Left cardiac atrium (tissue), 4 donors: Measurements from ENCODE around the gene GRIN1. TPM values are rescaled to one million over a fixed set of nuclear protein-coding genes. Genes with fewer than 3 reads are reported as not detected.
A peak's percentile ranks its signal among the peaks of the same experiment; 100 is the strongest.

ENCODE experiments used
- ATAC-seq, 2 donors: fragments of 200-7000 bp; cut with Tn5 transposase; one replicate each; pipeline ENCODE4 v1.9.1; 2020; ENCODE audit warnings: mild to moderate bottlenecking in 2 of 2, moderate library complexity in 2 of 2
- DNase-seq: peaks from one replicate; pipeline ENCODE4 v3.0.0-alpha.2; 2020
- intact Hi-C, 2 donors: fragments of 100-400 bp; cut with DNase I; formaldehyde crosslinking; loops; one replicate each; pipeline versions ENCODE4 v1.14.1 to v1.15.1; 2022 to 2023
- total RNA-seq, 2 donors: library from RNA; stranded (reverse); fragmentation: NEBNext Ultra II Directional; extraction: Animal tissue kit (Norgen Biotek cat#: 25700); gene quantifications; one replicate each; pipeline ENCODE4 v1.2.1, GENCODE V29; 2021
- donor health status: DM: no; HTN: yes; CAD: no.
- donor health status: DM: no; HTN: yes; CAD: no; lungs with severe emphysema.
- donor health status: DM: yes; HTN: yes; CAD: no.
- donor health status: Dilated cardiomyopathy.

Gene GRIN1
- total RNA-seq, 2 donors from 2014 or later = not detected

DNA sequence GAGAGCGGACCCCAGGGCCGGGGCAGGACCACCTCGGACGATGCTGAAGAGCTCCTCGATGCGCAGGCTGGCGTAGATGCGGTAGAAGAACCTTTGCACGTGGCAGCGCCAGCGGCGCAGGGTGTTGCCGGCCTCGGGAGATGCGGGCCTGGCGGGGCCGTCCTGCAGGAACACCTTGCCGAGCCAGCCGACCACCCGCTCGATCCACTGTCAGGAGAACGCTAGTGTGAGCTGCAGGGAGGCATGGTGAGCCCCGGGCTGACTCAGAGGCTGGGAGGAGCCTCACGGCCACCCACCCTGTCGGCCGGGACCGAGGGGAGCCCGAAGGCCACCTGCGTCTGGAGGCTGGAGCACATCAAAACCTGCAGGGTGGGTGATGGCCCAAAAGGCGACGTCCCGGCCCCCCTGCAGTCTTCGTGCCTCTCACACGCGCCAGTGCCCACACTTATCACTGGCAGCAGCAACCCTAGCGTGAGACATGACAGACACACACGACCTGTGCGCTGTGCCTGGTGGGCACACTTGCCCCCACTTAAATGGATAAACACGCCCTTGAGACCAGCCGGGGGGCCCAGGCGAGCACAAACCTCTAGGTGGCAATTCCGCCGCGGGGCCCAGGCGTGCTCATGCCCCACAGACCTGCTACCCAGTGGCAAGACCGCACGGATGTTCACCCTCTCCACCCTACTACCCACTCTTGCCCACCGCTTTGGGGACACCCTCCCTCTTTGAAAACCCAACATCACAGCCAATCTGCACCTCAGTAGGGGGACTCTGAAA lies 46.1 kb downstream of the GRIN1 start:
- DNase-seq (no peak), ATAC-seq (no peak)
- intact Hi-C loops = loop anchor here in 1 of 2 donors (10.0 kb wide), 1 partner anchor 60 kb away; no protein-coding TSS in a partner anchor

DNA sequence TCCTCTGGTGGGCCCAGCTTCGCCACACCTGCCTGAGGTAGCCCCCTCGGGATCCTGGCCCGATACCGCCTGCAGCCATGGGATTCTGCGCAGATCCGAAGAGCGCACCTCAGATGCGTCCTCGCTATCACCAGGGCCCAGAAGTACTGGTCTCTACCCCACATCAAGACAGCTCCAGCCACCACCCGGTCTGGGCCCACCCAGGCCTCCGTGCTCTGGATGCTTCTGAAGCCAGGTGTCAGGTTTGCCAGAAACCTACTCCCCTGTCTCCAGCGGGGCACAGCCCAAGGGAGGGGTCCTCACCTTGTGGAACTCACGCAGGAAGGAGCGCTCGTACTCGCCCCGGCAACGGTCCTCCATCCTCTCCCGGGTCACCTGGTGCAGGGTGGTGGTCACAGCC lies 47.0 kb downstream of the GRIN1 start:
- intact Hi-C loops = loop anchor here in 1 of 2 donors (10.0 kb wide), 1 partner anchor 61 kb away; no protein-coding TSS in a partner anchor
- ATAC-seq (no peak), DNase-seq (no peak)

DNA sequence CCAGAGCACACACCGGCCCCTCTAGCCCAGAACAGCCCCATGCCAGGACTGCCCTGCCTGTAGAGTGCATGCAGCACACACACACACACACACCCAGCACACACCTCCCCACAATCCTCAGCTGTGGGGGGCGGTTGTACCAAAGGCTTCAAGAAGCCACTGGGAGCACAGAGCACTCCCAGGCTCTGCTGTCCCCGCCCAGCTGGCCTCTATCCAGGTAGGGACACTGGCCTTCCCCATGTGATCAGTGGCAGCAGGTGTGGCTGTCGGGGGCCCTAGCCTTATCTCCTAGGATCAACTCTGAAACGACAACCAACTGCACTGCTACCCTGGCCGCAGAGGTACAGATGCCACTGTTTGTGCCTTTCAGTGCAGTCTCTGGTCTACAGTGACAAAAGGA lies 47.4 kb downstream of the GRIN1 start:
- intact Hi-C loops = loop anchor here in 1 of 2 donors (10.0 kb wide), 1 partner anchor 62 kb away; no protein-coding TSS in a partner anchor
- DNase-seq (no peak), ATAC-seq (no peak)

DNA sequence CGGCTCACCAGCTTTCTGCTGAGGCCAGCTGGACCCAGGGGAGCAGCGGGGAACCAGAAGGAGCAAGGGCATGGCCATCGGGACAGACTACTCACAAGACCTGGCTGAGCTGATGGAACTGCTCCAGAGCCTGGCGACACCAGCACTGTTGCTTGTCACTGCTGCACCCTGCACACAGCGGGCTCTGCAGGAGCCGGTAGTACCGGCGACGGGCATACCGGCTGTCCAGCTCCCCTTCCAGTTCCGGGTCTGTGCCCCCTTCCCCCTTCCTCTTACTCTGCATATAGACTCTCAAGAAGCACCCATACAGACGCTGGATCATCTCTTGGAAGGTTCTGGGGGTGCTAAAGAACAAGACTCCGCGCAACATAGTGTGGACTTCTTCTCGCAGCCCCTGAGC lies 48.4 kb downstream of the GRIN1 start:
- intact Hi-C loops = loop anchor here in 1 of 2 donors (10.0 kb wide), 1 partner anchor 63 kb away; no protein-coding TSS in a partner anchor
- ATAC-seq (no peak), DNase-seq (no peak)

DNA sequence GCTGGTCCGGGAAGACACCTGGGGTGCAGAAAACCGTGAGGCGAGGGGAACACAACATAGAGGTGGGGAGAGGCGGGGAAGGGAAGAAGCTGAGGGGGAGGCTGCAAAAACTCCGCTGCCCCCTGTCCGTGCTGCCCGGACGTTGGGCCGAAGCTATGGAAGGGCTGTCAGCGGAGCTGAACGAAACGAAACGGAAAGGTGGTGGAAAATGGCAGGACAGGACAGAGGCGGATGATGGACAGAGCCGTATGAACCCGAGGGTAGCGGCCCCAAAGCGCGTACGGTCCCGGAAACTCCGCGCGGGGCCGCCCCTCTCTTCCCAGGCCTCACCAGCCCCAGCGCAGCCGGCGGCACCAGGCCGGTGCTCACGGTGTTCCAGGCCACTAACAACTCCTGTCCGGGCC lies 49.1 kb downstream of the GRIN1 start:
- ATAC-seq (no peak), DNase-seq (no peak)
- intact Hi-C loops = loop anchor here in 1 of 2 donors (10.0 kb wide), 1 partner anchor 63 kb away; no protein-coding TSS in a partner anchor

DNA sequence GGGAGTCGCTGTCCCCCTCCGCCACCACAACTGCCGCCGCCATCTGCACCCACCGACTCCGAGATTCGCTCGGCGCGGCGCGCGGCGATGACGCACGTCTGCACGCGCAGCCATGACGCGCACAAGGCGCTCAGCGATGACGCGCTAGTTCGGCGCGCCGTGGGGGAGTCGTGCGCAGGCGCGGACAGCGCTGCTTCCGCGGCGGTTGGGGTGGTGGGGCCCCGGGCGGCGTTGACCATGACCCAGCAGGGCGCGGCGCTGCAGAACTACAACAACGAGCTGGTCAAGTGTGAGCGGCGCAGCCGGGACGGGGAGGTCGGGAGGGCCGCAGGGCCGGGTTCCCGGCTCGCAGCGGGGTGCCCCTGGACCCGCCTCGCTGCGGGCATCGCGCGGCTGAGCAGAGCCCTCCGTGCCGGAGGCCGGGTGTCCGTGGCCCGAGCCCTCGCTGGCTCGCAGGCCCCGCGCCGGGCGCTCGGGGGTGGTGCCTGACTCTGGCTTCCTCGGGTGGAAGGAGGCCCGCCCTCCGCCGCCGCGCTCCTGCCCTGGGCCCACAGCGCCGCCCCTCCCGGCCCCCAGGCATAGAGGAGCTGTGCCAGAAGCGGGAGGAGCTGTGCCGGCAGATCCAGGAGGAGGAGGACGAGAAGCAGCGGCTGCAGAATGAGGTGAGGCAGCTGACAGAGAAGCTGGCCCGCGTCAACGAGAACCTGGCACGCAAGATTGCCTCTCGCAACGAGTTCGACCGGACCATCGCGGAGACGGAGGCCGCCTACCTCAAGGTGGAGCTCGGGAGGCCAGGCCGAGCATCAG lies 49.7 kb downstream of the GRIN1 start, which contains the start of the genes ANAPC2 and SSNA1:
Gene ANAPC2 (minus strand): TSS at position 71 of the 807 bp plus-strand sequence. CDS start 28 bp downstream, at position 43.
Gene SSNA1 (plus strand): TSS at position 187 of the 807 bp plus-strand sequence. CDS start 51 bp downstream, at position 238.
- DNase-seq (peak; percentile 93), ATAC-seq (peak; percentile 92 to 93)
- intact Hi-C loops = loop anchor here in 1 of 2 donors (10.0 kb wide), 1 partner anchor 64 kb away; no protein-coding TSS in a partner anchor

DNA sequence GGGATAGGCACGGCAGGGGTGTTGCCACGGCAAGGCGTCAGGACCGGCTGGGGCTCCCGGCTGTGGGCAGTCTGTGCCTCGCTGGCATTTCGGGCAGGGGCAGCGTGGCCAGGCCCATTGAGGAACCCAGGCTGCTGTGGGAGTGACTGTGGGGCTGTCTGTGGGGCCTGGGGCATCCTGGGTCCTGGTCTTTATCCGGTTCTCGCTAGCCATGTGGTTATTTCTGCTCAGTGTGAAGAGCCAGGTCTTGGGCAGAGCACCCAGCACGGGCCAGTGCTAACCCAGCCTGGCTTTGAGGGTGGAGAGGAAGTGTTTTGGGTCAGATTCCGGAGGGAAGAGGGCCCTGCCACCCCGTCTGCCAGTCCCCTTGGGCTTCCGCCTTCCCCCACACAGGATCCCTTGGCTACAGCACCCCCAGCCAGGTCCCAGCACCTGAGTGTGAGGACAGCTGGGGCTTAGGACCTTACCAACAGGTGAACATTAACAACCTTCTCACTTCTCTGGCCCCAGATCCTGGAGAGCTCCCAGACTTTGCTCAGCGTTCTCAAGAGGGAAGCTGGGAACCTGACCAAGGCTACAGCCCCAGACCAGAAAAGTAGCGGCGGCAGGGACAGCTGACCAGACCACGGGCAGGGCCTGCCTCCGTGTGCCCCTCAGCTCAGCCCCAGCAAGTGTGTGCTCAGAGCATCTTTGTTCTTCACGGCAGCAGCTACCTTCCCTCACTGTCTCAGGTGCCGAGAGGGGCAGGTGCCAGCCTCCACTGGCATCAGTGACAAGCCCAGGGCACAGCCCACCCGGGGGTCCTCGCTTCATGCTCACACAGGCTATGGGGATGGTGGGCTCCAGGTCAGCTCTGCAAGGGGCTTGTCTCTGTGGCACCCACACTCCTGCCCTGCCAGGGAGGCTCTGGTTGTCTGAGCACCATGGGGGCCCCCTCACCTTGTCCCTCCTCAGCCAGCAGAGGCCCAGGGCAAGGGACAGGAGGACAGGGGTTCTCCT lies 50.6 kb downstream of the GRIN1 start:
- DNase-seq = no peak
- no peak for ATAC-seq
- intact Hi-C loops = loop anchor here in 1 of 2 donors (10.0 kb wide), 1 partner anchor 65 kb away; no protein-coding TSS in a partner anchor

DNA sequence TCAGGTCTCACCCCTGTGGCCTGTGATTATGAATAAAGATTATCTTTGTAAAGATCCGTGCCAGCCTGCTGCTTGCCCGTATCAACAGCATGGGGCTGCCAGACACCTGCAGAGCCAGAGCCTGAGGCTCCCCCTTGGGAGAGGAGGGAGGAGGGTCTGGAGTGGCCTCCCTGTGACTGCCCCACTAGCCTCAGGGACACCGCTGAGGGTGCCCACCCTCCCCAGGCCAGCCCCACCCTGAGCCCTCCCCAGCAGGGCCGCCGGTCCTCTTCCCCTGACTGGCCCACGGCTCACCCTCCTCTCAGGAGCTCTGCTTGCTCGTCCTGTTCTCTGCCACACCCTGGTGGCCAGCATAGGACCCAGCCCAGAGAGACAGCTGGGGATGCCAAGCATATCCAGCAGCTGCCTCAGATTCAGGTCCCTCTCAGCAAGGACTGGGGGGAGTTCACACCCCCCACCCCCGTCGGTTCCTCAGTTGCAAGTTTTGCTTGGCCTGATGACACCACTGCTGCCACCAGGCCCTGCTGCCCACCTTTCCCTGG lies 51.4 kb downstream of the GRIN1 start:
- intact Hi-C loops = no loop called here
- ATAC-seq = no peak

DNA sequence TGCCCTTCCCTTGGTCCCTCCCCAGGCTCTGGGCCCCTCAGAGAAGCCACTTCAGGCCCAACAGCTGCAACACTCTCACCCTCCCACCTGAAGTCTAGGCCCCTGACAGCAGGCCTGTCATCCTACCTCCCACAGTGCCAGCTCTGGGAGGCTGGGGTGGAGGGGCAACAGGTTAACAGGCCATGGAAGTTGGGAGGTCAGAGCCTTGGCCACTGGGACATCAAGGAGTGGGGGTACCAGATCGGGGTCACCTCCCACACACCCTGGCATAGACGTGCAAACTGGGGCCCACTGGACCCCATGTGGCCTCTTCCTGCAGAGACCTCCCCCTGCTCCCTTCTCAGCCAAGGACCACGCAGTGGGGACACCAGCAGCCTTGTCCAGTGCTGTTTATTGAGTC lies 52.3 kb downstream of the GRIN1 start:
- intact Hi-C loops = no loop called here
- DNase-seq (no peak), ATAC-seq (no peak)

More for the DNA sequence above, 51.4 kb downstream of the GRIN1 start:
- no peak for DNase-seq

DNA sequence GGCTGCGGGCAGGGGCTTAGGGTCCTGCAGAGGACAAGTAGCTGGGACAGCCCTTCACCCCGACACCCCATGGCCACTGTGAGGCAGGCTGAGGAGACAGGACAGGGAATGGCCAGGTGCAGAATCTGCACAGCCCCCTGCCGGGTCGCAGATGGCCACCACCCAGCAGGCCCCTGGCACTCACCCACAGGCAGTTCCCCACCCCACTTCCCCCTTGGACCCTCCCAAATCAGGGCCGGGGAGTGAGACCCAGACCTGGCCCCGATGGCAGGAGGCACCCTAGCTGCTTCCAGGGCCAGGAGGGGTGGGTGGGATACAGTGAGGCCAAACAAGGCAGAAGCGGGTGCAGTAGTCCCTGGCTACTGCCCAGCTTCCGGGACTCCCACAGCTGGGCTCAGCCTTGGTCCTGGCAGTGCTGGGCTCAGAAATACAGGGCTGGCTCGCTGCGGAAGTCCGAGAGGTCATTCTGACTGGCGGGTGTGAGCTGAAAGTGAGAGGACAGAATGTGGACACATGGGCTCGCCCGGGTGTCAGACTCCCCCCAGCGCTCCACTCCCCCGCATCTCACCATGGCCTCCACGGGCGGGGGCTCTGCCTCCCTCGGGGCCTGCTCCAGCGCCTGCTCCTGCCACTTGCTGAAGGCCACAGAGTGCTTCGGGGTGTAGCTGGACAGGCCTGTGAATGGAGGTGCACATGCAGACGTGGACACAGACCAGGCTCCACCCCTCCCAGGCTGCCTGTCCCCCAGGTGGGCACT lies 52.9 kb downstream of the GRIN1 start:
- DNase-seq = no peak
- no peak for ATAC-seq
- intact Hi-C loops = no loop called here

DNA sequence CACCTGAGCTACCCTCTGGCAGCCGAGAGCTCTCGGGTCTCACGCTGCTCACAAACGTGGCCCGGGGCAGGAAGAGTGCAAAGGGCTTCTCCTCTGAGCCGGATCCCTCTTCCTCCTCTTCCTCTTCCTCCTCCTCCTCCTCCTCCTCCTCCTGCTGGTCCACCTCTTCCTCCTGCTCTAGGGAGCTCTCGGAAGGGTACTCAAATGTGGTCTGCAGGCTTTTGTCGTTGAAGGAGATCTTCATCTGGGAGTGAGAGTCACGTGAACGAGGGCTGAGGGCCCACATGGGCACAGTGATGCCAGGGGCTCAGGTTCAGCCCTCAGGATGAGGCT lies 53.5 kb downstream of the GRIN1 start:
- no peak for ATAC-seq
- no peak for DNase-seq
- intact Hi-C loops = no loop called here

DNA sequence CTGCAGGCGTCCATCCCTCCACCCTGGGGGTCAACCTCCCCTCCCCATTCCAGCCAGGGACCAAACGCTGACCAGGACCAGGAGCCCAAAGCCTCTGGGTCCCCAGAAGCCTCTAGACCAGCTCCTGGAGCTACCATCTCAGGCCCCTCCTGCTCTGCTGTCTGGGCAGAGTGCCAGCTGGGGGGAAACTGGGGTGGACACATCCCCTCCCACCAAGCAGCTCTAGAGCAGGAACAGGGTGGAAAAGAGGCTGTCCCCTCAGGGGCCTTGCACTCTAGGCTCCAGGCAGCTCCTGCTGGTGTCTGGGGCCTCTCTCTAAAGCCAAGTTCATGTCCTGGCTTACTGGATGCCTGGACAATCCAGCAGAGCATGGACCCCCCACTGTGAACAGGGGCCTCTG lies 53.9 kb downstream of the GRIN1 start:
- ATAC-seq (no peak), DNase-seq (no peak)
- intact Hi-C loops = no loop called here

DNA sequence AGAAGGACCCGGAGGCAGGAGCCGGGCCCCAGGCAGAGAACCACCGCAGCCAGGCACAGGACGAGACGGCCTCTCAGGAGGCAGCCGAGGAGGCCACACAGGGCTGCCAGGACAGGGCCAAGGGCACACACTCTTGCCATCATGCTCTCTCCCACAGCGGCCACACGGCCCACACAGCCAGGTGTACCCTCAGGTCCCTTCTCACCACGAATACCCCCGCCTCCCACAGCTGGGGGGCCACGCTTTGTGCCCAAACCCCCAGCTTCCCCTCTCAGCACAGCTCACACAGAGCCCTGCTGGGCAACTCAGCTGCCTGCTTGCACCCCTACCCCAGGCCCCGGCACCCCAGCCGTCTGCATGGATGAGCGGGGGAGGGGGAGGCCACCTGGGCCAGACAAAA lies 54.8 kb downstream of the GRIN1 start:
- intact Hi-C loops = no loop called here

DNA sequence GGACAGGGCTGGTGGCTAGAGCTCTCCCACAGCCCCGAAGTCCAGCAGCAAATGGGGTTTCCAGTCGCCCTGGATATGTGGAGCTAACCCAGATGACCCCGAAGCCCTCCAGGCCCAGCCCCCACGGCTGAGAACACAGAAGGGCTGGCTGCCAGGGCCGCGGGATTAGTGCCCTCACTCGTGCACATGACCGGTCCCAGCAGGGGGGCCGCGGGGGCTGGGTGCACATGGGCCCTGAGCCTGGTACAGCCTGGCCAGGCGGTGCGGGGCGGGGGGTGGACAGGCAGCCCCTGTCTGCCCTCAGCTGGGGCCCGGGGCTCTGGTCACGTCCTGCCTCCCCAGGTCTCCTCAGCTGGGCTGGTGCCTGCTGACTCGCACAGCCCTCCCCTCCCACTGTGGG lies 55.4 kb downstream of the GRIN1 start:
- intact Hi-C loops = no loop called here
- ATAC-seq = no peak

More for the DNA sequence above, 54.8 kb downstream of the GRIN1 start:
- no peak for DNase-seq
- ATAC-seq = no peak

DNA sequence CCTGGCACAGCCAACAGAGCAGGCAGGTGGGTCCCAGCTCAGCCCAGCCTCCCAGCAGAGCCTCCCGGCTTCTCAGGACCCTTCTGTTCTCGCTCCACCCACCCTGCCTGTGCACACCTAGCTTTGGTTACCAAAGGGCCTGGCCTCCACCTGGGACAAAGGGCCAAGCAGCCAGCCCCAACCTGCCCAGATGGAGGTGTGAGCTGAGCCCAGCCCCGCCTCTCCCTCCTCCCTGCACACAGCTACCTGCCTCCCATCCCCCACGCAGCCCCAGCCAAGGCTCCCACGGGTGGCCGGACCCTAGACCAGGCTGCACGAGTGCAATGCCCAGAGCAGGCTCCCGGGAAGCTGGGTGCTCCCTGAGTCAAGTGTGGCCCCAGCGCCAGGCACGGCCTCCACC lies 56.0 kb downstream of the GRIN1 start:
- no peak for ATAC-seq
- no peak for DNase-seq
- intact Hi-C loops = no loop called here

More for the DNA sequence above, 55.4 kb downstream of the GRIN1 start:
- DNase-seq = no peak

DNA sequence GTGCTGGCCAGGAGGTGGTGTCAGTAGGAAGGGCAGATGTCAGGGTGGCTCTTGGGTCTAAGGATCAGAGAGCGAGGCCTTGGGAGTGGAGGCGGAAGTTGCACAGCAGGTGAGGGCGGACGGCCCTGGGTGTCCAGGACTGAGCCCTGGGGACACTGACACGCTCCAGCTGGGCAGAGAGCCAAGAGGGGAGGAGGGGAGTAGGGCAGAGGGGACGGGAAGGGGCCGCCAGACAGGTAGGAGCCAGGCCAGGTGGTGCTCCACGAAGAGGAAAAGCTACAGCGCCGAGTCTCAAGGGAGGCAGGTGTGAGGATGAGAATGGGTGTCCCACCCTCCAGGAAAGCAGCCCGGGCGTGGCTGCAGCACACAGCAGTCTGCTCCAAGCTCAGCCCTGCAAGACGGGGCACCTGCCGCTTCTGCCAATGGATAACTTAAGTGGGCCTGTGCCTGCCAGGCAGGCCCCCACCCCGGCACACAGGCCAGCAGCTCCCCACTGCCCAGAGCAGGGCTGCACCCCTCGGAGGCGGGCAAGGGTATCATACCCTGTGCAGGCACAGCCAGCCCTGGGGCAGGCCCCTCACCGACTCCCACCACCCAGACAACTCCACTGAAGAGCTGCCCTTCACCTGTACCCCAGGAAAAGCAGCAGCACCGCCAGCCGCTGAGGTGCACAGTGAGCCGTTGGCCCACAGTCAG lies 56.7 kb downstream of the GRIN1 start:
- DNase-seq (no peak), ATAC-seq (no peak)
- intact Hi-C loops = no loop called here
